Stimulated activated CD8-positive, alpha-beta memory T cell treated with anti-CD3 and anti-CD28 coated beads, Interleukin-2, amount 100 ng/mL, for 1 hour (primary cell): ENCODE results near the gene OR5H6.
"Not testable (repeated sequence)": the region's sequence is repeated elsewhere in the genome, so short reads cannot be mapped to it uniquely, and the experiment has no call there.

Experiments
- DNase-seq, 2 donors: peaks; one replicate each; pipeline ENCODE4 v3.0.0-alpha.2; 2020; ENCODE audit warnings: low read depth in 2 of 2

Gene OR5H6

DNA sequence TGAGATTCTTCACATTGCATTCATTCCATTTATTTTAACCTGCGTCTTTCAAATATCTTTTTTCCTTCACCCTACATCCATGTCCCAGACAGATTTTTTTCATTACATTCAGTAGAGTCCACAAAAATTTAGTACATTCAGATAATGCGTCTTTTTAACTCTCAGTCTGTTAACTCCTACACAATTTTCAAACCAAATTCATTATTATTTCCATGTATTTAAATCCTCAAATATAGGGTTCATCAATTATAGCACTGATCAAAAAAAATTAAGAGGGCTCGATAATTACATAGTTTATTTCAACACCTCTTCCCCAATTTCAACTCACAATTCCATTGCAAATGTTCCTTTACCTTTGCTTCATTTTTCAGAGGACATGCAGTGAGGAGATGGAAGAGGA lies at the start of gene OR5H6:
Gene OR5H6 (plus strand): TSS at position 301 of the 400 bp plus-strand sequence. CDS start 89 bp downstream, at position 390.
- DNase-seq = no peak

DNA sequence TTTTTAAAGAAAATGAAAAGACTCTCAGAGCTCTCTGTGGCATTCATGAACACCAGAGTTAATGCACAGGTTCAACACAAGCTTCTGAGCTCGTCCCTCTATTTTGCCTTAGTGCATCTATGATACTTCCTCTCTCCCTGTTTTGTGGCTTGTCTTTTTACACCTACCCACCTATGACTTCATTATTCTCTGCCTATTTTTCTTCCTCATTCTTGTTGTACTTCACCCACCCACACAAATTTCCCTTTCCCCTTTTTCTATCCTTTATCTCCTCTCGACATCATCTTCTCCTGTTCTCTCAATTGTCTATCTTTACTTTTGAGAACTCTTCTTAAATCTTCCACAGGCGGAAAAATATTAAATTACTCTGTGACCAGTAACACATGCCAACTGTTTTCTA lies 49.0 kb upstream of the OR5H6 start:
- DNase-seq = no peak

DNA sequence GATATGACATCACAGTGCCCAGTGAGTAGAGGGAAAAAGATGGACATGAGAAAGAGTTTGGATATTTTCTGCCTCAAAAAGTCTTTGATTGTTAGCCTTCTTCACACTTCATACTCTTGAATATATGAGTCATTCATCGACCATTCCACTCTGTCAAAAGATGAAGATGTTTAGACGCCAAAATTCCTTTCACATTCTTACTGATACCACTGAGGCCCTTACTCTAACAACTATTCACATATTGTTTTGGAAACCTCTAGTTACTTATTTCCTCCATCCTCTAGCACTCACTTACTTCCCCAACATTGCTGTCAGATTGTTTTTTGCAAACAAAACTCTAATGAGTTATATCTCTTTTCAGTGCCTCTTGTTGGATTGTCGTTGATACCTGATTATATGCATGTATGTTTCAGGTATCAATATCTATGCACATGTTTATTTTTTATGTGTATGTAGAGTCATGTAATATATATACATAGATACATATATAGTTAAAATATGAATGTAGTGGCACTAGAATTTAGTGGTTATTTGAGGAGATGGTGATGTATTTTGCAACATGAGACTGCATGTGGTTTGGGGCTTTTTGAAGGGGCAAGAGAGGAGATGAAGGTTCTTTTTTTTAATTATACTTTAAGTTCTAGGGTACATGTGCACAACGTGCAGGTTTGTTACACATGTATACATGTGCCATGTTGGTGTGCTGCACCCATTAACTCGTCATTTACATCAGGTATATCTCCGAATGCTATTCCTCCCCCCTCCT lies 40.0 kb upstream of the OR5H6 start:
- no peak for DNase-seq

DNA sequence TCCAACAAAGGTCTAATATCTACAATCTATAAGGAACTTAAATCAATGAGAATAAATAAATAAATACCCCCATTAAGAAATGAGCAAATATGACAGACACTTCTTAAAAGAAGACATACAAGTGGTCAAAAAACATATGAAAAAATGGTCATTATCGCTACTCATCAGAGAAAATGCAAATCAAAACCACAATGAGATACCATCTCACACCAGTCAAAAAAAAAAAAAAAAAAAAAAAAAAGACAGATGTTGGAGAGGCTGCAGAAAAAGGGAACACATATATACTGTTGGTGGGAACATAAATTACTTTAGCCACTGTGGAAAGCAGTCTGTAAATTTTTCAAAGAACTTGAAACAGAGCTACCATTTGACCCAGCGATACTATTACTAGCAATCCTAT lies 31.6 kb upstream of the OR5H6 start:
- no peak for DNase-seq

DNA sequence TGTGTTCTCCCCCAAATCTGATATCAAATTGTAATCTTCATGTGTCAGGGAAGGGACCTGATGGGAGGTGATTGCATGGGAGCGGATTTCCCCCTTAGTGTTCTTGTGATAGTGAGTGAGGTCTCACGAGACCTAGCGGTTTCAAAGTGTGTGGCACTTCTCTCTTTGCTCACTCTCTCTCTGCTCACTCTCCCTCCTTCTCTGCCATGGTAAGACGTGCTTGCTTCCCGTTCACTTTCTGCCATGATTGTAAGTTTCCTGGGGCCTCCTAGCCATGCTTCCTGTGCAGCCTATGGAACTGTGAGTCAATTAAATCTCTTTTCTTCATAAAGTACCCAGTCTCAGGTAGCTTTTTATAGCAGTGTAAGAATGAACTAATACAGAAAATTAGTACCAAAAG lies 30.6 kb upstream of the OR5H6 start:
- no peak for DNase-seq

DNA sequence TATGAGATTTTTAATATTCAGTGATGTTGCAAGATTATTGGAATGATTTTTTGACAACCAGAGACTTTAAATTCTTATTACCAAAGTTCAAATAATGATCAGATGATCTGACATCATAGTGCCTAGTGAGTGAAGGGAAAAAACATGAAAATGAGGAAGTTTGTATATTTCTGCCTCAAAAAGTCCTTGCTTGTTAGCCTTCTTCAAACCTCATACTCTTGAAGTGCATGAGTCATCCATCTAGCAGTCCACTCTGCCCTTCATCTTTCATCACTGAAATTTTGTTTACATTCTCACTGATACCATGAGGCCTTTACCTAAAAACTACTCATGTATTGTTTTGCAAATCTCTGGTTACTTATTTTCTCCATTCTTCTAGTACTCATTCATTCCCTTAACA lies 23.9 kb upstream of the OR5H6 start:
- DNase-seq = no peak

DNA sequence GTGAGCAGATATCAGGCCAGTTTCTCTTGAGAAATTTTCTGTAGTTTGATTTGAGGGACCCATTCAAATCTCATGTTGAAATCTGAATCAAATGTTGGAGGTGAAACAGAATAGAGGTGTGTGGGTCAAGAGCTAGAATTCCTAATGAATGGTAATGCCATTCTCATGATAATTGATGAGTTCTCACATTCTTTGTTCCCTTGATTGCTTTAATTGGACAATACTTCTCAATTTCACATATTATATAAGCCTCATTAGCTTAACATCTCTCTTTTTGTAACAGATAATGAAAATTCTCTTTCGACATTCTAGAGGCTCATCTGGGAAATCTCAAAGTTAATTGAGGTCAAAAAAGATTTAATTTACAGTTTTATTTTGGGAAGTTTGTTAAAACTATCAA lies 21.9 kb upstream of the OR5H6 start:
- no peak for DNase-seq

DNA sequence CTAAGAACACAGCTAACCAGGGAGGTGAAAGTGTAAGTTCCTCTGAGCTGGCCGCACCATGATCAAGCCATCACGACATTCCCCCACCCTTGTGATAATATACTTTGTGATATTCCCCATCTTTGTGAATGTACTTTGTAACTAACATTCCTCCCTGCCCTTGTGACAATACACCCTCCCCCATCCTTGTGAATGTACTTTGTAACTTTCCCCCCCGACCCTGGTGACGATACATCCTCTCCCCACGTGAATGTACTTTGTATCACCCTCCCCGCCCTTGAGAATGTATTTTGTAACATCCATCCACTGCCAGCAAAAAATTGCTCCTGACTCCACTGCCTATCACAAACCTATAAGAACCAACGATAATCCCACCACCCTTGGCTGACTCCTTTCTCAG lies 20.2 kb upstream of the OR5H6 start:
- no peak for DNase-seq

DNA sequence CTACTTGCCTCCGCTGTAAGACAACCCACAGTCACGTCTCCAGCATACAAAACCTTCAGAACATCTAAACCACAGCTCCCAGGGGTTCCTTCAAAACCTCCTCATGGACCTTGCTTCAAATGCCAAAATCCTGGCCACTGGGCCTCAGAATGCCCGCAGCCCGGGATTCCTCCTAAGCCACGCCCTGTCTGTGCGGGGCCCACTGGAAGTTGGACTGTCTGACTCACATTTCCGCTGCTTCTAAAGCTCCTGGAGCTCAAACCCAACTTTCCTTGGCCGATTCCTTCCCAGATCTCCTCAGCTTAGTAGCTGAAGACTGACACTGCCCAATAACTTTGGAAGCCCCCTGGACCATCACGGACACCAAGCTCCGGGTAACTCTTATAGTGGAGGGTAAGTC lies 17.9 kb upstream of the OR5H6 start:
- no peak for DNase-seq

DNA sequence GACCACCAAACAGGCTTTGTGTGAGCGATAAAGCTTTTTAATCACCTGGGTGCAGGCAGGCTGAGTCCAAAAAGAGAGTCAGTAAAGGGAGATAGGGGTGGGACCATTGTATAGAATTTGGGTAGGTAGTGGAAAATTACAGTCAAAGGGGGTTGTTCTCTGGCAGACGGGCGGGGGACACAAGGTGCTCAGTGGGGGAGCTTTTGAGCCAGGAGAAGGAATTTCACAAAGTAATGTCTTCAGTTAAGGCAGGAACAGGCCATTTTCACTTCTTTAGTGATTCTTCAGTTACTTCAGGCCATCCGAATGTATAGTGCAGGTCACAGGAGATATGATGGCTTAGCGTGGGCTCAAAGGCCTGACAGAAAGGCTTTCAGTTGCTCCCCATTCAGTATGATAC lies 8.0 kb upstream of the OR5H6 start:
- not testable (repeated sequence) for DNase-seq

DNA sequence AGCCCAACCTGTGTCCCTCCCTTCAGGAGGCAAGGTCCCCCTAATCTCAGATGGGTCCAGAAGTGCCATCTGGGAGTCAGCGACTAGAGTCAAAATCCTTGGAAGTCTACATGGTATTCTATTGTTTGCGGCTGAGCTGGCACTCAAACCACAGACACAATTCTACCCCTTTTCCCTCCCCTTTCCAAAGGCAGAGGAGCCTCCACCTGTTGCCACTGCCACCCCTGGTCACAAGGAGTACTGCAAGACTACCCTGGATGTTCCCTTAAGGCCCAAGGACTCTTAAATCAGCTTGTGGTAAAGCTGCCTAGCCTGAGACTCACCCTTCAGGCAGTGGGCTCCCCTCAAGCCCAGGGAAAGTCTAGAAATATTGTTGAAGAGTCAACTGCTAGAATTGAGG lies 4.3 kb upstream of the OR5H6 start:
- no peak for DNase-seq

DNA sequence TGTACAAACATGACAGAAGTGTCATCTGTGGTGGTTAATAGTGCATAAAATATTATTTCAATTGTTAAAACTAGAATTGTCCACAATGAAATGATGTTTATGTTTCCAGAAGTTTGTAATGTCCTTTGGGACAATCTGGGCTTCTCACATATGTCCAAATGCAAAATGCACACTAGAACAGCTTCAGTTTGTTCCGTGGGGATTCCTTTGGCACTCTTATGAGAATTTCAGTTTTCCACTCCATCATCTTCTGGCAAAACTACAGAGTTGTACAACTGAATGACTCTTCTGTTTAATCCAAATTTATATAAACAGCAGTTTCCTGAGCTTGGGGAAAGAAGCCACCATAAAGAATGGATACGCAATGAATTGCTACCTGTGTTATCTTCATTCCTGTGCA lies 2.0 kb upstream of the OR5H6 start:
- no peak for DNase-seq

DNA sequence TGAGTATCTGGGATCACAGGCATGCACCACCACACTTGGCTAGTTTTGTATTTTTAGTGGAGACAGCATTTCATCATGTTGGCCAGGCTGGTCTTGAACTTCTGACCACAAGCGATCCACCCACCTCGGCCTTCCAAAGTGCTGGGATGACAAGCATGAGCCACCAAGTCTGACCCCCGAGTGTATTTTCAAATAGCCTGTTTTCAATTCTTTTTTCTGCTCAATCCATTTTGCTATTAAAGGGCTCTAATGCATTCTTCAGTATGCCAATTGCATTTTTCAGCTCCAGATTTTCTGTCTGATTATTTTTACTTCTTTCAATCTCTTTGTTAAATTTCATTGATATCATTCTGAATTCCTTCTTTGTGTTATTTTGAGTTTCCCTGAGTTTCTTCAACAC lies 5.8 kb downstream of the OR5H6 start:
- no peak for DNase-seq

DNA sequence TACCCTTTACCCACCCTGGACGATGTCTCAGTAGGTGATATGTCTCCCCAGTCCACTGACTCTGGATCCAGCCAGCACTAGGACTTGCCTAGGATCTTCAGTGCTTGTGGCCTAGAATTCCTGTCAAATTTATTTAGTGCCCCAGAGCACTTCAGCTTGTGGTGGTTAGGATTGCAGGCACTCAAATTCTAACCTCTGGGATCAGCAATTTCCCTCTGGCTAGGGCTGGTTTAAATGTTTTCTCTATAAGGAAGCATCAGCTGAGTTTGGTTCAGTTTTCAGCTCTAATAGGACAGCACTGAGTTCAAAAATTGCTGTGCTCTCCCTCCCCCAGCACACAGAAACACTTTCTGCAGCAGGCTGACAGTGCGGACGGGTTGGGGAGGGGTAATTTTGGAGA lies 8.1 kb downstream of the OR5H6 start:
- DNase-seq = no peak

DNA sequence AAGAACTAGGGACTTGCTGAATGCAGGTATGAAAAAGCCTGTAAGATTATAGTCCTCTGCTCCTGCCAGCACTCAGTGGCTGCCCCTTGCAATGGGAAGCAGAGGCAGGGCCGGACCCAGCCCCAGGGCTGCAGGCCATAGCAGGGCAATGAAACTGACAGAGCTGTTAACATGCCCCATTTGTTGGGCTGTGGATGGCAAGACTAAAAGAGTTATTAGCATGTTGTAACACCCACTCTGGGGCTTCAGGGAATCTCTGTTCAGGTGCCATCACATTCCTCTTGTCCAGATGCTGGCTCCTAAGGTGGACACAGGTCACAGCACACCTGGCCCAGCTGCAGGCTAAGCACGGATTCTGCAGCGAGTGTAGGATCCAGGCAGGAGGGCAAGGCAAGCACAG lies 10.9 kb downstream of the OR5H6 start:
- DNase-seq = no peak

DNA sequence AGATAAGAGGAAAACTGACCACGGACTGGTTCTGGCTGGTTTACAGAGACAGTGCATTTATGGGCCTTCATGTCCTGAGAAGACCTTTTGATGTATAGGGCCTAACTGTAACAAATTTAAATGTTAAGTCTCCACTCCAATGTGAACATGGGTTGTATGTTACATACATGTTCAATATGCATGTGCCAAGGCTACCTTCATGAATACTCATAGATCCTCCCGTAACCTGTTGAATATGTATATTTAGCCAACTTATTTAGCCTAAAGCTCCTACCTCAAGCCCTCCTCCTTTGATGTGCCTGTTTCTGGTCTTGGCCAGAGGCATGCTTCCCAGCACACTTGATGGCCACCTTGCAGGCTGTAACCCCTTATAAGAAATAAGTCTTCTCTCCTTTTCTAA lies 18.2 kb downstream of the OR5H6 start, which contains the start of gene OR5H2:
Gene OR5H2 (plus strand): TSS at position 301 of the 400 bp plus-strand sequence. CDS start 398 bp downstream, outside the sequence.
- DNase-seq = no peak

DNA sequence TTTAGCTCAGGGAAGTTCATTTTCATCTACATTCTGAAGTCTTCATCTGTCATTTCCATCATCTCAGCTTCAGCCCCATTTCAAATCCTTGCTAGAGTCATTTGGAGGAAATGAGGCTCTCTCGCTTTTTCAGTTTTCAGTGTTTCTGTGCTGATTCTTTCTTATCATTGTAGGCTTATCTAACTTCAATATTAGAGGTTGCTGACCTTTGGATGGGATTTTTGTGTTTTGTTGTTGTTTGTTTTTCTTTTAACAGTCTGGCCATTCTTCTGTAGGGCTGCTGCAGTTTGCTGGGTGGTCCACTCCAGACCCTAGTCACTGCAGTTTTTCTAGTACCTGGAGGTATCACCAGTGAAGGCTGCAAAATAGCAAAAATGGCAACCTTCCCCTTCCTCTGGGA lies 26.9 kb downstream of the OR5H6 start:
- no peak for DNase-seq

DNA sequence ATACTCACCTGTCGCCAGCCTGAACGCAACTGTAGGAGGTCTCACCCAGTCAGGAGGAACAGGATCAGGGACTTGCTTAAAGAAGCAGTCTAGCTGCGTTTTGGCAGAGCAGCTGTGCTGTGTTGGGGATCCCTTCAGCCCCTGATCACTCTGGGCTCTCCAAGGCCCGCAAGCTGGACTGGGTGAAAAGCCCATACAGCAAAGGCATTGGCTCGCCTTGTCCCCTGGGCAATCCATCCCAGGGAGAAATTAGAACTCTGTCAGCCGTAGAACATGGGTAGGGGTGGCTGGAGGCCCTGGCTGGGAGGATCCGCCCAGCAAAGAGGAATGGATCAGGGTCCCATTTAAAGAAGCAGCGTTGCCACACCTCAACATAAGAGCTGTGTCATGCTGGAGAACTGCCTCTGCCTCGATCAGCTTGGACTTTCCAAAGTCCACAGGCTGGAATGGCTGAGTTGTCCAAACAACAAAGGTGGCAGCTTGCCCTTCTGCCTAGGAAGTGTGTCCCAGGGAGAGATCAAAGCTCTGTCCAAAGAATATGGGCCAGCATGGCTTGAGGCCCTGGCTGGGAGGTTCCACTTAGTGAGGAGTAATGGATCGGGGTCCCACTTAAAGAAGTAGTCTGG lies 27.4 kb downstream of the OR5H6 start:
- no peak for DNase-seq
